GM12878 (cell line): ENCODE measurements around the gene GRIN2D.

ENCODE experiments used
- POLR2A ChIP-seq: IDR thresholded peaks from 2 replicates; pipeline ENCODE4 v1.6.1; 2011; ENCODE audit warnings: low read depth, mild to moderate bottlenecking, low read length
- PRDM15 ChIP-seq: fragments of 450-650 bp; formaldehyde crosslinking; IDR thresholded peaks from 2 replicates; pipeline ENCODE4 v1.4.0; 2020; ENCODE audit warnings: mild to moderate bottlenecking, moderate library complexity

GRCh38 chr19:48428670-48429069, 35.2 kb downstream of the GRIN2D start:
- TF ChIP-seq POLR2A (no peak), PRDM15 (CRISPR knock-in tag) (no peak)
